Dermis blood vessel endothelial cell (primary cell): ENCODE measurements around the gene CHAF1A. TPM values are rescaled to one million over a fixed set of nuclear protein-coding genes. Genes with fewer than 3 reads are reported as not detected.

Experiments
- DNase-seq: peaks from one replicate; pipeline ENCODE4 v3.0.0; 2010
- total RNA-seq: library from RNA; depleted of rRNA; stranded (reverse); fragments of >200 nt; gene quantifications from 2 replicates; pipeline ENCODE4 v1.2.3, GENCODE V29; 2014

The CHAF1A gene, protein sequence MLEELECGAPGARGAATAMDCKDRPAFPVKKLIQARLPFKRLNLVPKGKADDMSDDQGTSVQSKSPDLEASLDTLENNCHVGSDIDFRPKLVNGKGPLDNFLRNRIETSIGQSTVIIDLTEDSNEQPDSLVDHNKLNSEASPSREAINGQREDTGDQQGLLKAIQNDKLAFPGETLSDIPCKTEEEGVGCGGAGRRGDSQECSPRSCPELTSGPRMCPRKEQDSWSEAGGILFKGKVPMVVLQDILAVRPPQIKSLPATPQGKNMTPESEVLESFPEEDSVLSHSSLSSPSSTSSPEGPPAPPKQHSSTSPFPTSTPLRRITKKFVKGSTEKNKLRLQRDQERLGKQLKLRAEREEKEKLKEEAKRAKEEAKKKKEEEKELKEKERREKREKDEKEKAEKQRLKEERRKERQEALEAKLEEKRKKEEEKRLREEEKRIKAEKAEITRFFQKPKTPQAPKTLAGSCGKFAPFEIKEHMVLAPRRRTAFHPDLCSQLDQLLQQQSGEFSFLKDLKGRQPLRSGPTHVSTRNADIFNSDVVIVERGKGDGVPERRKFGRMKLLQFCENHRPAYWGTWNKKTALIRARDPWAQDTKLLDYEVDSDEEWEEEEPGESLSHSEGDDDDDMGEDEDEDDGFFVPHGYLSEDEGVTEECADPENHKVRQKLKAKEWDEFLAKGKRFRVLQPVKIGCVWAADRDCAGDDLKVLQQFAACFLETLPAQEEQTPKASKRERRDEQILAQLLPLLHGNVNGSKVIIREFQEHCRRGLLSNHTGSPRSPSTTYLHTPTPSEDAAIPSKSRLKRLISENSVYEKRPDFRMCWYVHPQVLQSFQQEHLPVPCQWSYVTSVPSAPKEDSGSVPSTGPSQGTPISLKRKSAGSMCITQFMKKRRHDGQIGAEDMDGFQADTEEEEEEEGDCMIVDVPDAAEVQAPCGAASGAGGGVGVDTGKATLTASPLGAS
- total RNA-seq, result 8.7 and 19.5 TPM in 2 replicates

DNA sequence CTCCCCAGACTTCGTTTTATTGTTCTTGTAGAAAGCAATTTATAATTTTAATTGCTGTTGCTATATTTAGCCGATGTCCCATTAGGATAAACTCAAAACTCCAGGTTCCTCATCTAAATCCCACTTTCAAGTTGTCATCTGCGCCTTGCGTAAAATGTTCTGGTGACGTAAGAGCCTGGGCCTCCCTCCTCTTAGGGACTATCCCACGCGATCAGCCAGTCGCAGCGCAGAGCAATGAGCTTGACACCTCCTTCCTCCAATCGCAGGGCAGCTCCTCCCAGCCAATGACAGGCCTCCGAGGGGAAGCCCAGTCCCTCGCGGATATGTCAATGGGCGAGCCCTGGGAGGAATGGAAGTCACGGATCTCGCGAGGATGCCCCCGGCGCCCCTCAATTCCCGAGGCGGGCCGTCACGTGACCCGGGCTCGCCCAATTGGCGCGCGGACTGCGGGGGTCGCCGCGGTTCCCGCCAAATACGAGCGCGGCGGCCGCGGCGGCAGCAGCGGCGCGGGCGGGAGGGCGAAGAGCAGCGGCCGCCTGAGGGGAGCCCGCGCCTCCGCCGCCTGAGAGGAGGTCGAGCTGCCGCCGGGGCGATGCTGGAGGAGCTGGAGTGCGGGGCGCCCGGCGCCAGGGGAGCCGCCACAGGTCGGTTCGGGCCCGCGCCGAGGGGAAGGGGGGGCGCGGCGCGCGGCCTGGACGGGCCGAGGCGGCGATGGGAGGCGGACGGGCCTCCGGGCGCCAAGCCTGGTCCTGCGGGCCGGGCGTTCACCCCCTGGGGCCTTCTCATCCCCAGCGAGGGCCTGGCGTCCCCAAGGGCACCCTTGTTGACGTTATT is at the start of gene CHAF1A:
CHAF1A (plus strand) TSS at position 470 of the 834 bp plus-strand sequence; CDS start at position 593, 123 bp downstream.
- peak; percentile 100 for DNase-seq

DNA sequence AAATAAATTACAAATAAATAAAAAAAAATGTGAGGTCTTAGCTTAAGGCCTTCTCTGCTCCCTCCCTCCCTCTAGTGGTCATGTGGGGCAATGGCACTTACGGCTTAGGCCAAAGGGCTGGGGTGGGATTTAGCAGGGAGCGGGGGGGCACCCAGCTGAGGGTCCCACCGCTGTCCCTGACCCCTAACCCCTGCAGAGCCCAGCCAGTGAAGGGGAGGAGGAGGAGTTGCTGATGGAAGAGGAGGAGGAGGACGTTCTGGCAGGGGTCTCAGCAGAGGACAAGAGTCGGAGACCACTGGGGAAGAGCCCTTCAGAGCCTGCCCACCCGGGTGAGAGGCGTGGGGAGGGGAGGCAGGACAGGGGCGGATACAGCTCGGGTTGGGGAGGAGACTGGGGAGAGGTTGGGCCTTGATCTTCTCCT is 49.7 kb upstream of the CHAF1A start:
- peak; percentile 85 for DNase-seq

DNA sequence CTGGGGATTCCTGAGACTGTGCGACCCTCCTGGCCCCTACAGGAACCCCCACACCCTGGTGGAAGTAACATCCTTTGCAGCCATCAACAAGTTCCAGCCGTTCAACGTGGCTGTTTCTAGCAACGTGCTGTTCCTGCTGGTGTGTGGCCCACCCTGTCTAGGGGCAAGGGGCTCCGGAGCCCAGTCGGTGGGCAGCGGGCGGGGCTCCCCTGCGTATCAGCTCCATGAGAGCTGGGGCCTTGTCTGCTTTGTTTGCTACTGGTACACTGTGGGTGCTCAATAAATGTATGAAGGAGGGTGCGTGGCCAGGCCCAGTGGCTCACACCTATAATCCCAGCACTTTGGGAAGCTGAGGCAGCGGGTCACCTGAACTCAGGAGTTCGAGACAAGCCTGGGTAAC is 48.2 kb upstream of the CHAF1A start:
- DNase-seq, result no peak

DNA sequence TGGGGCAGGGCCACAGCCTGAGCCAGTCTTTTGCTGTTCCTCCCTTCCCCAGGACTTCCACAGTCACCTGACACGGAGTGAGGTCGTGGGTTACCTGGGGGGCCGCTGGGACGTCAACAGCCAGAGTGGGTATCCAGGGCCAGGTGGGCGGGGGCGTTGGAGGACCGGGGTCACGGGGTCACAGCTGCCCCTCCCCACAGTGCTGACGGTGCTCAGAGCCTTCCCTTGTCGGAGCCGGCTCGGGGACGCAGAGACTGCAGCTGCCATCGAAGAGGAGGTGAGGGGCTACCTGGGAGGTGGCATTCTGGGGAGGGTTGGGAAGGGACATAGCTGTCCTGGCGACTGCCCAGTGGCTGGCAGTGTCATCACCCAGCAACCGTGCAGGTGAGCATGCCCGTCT is 47.5 kb upstream of the CHAF1A start:
- DNase-seq, result no peak

DNA sequence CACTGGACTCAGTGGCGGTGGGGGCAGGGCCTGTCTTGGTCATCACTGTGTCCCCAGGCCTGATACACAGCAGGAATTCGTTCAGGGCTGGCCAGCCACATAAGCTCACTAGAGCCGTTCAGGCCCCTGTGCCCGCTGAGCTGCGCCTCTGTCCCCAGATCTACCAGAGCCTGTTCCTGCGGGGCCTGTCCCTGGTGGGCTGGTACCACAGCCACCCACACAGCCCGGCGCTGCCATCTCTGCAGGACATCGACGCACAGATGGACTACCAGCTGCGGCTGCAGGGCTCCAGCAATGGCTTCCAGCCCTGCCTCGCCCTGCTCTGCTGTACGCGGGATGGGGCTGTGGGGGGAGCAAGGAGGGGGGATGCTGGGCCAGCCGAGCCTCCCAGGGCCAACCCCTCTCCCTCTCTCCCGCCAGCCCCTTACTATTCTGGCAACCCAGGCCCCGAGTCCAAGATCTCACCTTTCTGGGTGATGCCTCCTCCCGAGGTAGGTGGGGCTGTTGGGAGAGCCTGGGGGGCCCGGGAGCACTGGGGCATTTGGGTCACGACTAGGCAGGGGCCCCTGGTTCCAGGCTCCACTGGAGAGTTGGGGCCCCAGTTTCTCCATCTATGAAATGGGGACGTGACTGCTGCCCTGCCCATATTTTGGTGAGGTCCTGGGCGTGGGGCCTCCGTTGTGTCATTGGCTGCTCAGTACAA is 45.2 kb upstream of the CHAF1A start:
- DNase-seq, result no peak

DNA sequence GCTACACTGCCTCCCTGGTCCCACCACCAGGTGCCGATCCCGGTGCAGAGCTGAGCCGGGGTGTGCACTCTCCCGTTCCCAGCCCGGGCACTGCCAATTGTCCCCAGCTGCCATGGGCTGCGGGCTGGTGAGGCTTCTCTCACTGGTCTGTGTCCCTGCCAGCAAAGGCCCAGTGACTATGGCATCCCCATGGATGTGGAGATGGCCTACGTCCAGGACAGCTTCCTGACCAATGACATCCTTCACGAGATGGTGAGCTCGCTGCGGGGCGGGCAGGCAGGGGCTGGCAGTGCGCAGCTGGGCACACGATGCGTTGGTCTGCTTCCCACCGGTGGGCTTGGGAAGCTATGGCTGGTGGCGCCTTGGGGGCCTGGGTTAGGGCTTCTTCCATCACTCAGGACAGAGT is 44.5 kb upstream of the CHAF1A start:
- no peak for DNase-seq

DNA sequence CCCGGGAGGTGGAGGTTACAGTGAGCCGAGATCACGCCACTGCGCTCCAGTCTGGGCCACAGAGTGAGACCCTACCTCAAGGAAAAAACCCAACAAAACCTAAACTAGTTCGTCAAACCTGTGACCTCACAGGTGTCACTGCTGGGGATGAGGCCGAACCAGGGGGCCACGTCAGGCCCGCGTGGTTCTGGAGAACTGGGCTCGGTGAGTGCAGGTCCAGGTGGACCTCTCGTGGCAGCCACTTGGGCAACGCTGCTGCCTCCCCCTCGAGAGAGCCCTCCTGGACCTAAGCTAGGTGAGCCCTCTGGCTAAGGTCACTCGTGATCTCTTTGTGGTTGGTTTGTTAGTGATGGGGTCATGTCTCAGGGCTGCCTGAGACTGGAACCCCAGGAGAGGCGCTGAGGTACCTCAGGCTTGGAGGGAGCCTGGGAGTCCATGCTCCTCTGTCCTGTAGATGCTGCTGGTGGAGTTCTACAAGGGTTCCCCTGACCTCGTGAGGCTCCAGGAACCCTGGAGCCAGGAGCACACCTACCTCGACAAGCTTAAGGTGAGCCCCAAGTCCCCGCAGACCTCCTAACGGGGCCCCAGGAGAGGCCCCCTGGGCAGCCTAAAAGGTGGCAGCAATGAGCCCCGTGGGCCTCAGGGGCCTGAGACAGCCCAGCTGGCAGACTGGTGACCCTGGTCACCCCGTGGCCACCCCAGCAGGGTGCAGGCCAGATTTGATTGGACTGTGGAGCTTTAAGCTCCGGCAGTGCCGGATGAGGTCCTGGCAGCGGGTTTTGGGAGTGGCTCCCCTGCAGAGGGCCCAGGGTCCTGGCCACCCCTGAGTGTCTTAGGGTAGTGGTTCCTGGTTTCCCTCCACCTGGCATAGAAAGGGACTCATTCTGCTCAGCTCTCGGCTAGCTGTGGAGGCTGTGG is 43.5 kb upstream of the CHAF1A start:
- no peak for DNase-seq

DNA sequence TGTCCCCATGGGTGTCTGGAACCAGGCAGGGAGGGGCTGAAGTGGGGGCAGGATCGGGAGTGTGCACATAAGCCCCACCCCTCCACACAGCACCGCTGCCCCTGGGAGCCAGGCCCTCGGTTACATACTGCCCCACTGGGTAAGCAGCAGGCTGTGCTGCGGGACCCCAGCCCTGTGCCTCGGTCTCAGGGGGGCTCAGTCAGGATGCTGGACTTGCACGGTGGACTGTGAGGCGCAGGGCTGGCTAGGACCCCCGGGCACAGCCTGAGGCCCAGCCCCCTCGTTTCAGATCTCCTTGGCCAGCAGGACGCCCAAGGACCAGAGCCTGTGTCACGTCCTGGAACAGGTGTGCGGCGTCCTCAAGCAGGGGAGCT is 42.8 kb upstream of the CHAF1A start:
- no peak for DNase-seq

DNA sequence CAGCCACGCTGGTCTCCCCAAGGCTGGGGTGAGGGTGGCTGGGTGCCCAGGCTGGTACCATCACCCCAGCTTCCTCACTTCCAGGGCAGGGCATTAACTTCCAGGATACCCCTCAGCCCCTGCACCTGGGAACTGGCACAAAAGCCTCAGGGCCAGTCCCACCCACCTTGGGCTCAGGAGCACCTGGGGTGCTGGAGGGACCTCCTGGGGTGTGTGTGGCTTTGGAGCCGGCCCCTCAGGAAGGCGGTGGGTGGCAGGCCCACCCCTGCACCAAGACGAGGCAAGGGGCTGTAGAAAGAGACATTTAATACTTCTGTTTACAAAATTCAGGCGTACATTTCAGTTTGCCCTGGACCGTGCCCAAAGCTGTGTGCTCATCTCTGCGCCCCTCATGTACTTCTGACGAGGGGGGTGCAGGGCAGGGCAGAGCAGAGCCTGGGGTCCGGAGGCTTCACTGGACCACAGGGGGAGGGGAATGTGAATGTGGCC is 42.3 kb upstream of the CHAF1A start:
- no peak for DNase-seq

DNA sequence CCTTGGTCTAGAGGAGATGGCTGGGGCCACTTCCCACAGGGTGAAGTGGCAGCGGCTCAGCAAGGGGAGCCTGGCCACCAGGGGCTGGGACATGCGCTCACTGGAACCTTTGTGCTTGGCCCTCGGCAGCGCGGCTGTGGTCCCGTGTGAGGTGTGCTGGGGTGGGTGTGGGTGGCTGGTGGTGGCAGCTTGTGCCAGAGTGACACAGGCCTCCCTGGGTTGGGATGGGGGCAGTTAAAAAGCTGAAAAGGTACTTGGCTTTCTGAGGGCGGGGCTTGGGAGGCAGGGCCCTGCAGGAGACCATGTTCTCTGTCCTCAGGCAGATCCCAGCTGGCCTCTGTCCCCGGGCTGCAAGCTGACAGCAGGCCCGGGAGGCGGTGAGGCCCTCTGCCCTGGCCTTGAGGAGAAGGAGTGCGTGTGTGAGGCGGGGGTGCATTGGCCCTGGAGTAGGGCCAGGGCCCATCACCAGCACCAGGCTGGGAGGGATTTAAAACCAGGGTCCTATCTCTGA is 41.7 kb upstream of the CHAF1A start:
- DNase-seq, result no peak

DNA sequence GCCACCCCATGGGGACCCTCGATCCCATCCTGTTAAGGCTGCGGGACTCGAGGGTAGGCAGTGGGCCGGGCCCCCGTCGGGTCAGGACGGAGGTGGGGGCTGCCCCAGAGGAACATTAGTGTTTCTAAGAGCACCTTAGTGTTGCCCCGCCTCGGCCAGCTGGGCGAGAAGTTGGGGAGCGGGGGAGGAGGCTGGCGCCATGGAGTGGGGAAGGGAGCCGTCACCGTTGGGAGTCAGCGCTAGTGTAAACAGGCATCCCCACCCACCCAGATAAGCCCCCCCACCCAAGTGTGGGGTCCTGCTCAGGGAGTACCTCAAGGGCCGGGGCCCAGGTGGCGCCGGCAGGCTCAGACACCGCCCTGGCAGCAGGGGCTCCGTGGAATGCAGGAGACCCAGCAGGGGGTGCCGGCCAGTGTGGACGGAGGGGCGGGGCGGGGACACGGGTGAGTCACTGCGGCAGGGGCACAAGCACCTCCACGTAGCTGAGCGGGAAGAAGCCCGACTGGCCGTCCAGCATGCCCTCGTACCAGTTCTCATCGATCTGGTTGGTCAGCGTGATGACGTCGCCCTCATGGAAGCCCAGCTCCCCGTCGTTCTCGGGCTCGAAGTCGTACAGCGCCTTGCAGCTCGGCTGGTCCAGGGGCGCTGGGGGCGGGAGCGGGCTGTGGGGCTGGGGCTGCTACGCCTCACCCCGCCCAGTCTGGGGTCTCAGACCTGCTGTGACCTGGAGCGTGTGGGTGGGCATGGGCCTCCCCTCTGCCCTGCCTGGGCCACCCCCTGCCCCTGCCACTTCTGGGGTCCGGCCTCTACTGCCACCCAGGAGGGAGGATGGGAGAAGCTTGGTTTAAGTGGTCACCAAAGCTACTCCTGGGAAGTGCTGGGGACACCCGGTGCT is 41.0 kb upstream of the CHAF1A start:
- DNase-seq, result no peak

DNA sequence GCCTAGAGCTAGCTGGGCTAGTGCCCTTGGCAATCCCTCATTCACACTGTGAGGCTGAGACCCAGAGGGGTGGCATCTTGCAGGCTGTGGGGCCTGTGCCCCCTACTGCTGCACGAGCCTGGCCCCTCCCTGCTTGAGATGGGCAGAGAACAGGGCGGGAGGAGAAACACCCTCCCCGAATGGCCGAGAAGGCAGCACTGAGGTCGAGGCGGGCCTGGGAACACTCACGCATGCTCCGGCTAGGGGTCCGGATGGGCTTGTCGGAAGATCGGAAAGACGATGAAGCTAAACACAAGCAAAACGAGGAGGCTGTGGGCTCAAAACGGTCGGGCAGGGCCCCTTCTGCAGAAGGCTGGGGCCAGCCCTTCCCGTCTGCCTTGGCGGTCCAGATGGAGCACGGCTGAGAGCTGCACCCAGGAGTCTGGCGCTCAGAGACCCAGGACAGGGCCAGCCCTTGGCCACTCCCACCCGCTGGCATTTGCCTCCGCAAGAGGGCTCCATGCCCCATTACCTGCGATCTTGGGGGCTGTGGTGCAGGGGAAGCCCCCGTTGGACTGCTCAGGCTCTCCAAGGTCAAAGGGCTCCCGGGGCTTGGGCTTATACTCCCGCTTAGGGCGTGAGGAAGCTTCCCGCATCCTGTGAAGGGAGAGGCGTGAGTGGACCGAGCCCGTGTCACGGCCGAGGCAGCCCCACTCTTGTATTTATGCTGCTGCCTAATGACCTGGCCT is 40.2 kb upstream of the CHAF1A start:
- DNase-seq, result no peak

DNA sequence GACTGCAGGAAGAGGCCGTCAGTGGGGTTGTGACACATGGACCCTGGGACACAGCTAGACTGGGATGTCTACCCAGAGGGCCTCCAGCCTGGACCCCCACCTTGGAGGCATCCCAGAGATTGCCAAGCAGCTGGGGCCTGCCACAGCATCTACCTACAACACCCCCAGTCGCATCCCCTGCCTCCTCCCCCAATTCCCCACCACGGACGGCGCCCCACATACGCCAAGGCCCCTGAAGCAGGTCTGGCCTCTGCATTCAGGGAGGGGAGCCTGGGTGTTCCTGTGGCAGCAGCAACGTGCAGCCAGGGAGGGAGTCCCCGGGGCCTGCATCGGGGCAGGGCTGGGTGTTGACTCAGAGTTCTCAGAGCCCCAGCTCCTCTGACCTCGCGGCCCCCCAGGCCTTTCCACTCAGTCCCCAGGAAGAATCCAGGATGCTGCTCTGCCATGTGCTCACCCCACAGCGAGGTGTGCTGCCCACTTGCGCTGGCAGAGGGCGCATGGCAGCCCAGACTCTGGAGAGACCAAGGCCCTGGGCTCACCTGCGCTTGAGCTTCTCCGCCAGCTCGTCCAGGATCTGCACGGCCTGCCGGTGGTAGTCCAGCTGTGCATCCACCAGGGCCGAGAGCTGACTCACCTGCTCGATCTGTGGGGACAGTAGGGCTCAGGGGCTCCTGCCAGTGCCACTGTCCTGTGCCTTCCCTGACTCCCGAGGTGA is 39.5 kb upstream of the CHAF1A start:
- DNase-seq, result no peak

DNA sequence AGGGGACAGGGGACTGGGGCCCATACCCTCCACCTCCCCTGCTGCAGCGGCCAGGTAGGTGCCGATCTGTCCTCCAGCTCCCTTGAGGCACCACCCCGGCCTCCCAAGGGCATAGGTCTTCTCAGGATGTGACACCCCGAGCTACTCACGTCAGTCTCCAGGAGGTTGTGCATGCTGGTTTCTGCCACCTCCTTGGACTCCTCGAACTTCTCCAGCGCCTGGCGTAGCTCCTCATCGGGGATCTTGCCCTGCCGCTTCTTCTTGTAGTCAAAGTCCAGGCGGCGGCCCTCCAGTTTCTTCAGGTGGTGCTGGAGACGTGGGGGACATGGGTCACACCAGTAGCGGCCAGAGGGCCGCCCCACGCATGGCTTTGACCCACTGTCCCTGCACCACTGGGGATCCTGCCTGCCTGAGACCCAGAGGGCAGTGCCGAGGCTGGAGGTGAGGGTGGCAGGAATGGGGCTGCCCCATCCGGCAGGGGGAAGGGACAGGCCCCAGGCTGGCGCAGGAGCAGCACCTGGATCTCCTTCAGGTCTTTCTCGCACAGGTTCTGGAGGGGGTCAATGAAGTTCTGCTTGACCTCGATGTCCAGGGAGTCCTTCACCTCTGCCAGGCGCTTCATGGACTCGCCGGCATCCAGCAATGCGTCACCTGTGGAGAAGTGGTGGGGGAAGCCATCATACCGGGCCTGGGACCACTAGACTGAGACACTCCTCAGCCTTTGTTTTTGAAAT is 38.7 kb upstream of the CHAF1A start:
- DNase-seq, result no peak

DNA sequence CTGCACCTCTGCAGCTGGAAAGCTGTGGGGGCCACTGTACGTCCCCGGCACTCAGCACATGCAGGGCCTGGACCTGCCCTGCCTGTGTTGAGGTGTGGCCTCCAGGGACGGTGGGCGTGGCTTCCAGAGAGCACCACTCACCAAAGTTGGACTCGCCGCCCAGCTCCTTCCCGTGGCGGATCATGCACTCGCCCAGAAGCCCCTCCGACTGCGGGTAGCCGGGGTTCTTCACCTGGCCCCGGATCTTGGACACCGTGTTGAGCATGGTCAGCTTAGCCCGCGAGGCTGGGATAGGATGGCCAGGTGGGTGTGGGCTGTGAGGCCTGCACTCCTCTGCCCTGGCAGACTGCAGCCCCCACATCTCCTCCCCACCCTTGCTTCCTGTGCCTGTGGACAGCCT is 37.1 kb upstream of the CHAF1A start:
- DNase-seq, result no peak

DNA sequence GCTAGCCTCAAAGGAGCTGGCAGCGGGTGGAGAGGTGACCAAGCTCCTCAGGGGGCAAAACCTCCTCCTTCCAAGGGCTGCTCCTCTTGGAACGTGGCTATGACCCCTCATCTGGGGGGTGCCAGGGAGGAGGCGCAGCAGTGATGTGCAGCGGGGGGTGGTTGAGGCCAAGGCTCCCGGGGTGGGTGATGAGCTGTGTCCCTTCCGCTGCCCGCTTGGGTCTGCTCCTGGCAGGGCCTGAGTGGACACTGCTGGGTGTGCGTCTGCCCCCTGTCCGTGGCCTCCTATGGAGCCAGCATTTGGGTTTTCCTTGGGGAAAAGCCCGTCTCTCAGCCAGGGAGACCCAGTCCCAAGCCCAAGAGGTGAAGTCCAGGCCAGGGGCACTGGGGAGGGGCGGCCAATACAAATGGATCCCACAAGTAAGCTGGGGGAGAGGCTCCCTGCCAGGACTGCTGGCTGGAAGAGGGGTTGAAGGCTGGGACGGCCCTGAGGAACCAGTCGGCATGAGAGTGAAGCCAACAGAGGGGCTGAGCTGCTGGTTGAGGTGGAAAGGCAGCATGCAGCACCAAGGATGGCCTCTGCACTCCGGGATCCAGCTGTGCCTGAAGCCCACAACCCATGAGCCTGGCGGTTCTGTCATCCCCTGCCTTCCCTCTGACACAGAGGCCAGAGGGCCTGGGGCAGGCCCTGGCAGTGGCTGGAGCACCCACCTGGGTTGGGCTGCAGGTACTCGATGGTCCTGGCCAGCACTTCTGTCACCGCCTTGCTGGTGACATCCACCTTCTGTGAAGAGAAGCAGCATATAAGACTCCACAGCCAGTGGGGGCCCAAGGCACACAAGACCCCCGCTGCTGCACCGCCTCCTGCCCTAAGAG is 36.4 kb upstream of the CHAF1A start:
- no peak for DNase-seq
